HepG2 (cell line): ENCODE measurements around the gene CPNE1. TPM values are rescaled to one million over a fixed set of nuclear protein-coding genes. Genes with fewer than 3 reads are reported as not detected.

Source experiments
- ATM ChIP-seq: fragments of 450-650 bp; IDR thresholded peaks from 2 replicates; pipeline ENCODE4 v1.7.1; 2017; ENCODE audit warnings: mild to moderate bottlenecking, borderline replicate concordance
- CREM ChIP-seq, 2 experiments: sonication (generic) in 1 of 2; formaldehyde crosslinking in 1 of 2; IDR thresholded peaks; 2 replicates each; pipeline versions ENCODE4 v1.4.0 to v1.6.1; 2016 to 2020; ENCODE audit warnings: antibody characterized with exemption in 1 of 2, mild to moderate bottlenecking in 1 of 2, missing genetic modification reagents in 1 of 2
- IKZF4 ChIP-seq: sonication (generic); formaldehyde crosslinking; IDR thresholded peaks from 2 replicates; pipeline ENCODE4 v1.5.1; 2020; ENCODE audit warnings: borderline replicate concordance, mild to moderate bottlenecking, low read depth, missing genetic modification reagents; ENCODE audit errors: not compliant biosample characterization
- MAFK ChIP-seq, 2 experiments: IDR thresholded peaks in 1 of 2; conservative IDR thresholded peaks in 1 of 2; 2 replicates each; pipeline ENCODE4 v1.6.1; 2011; ENCODE audit warnings: improper control_type of control experiment in 2 of 2, low read length in 2 of 2
- MEIS2 ChIP-seq: sonication (generic); formaldehyde crosslinking; IDR thresholded peaks from 2 replicates; pipeline ENCODE4 v1.9.0; 2021; ENCODE audit warnings: mild to moderate bottlenecking, missing genetic modification reagents
- MTA3 ChIP-seq: sonication (generic); formaldehyde crosslinking; IDR thresholded peaks from 2 replicates; pipeline ENCODE4 v1.4.0; 2020; ENCODE audit warnings: missing genetic modification reagents
- SPEN ChIP-seq: sonication (generic); formaldehyde crosslinking; IDR thresholded peaks from 2 replicates; pipeline ENCODE4 v1.5.1; 2020; ENCODE audit warnings: low read depth, mild to moderate bottlenecking, missing genetic modification reagents
- SUZ12 ChIP-seq: fragments of 150-350 bp; IDR thresholded peaks from 2 replicates; pipeline ENCODE4 v1.6.1; 2014; ENCODE audit warnings: low read depth, low read length
- TP53 ChIP-seq: sonication (generic); formaldehyde crosslinking; conservative IDR thresholded peaks from 2 replicates; pipeline ENCODE4 v1.4.0; 2020; ENCODE audit warnings: missing genetic modification reagents
- ZFP36 ChIP-seq: fragments of 150-350 bp; IDR thresholded peaks from 2 replicates; pipeline ENCODE4 v1.6.1; 2018; ENCODE audit warnings: borderline replicate concordance, low read length, low read depth; ENCODE audit not compliant: partially characterized antibody
- ZMAT3 ChIP-seq: sonication (generic); formaldehyde crosslinking; conservative IDR thresholded peaks from 2 replicates; pipeline ENCODE4 v1.7.0; 2021; ENCODE audit warnings: missing genetic modification reagents
- ZNF510 ChIP-seq: sonication (generic); formaldehyde crosslinking; IDR thresholded peaks from 2 replicates; pipeline ENCODE4 v1.4.0; 2020; ENCODE audit warnings: low read depth, mild to moderate bottlenecking, missing genetic modification reagents
- polyA plus RNA-seq, 8 experiments: library from polyadenylated mRNA; depleted of rRNA in 3 of 8; stranded (reverse) in 7 of 8; unstranded in 1 of 8; fragments of >200 nt; fragmentation: Illumina TruSeq in 4 of 8; extraction: Trizol in 4 of 8; gene quantifications; 2 replicates each; pipeline versions ENCODE4 v1.2.1 to v1.2.3, GENCODE V29; 2011 to 2016; ENCODE audit warnings: low read depth in 4 of 8, missing spikeins in 1 of 8, mixed read lengths in 1 of 8; ENCODE audit not compliant: insufficient read depth in 1 of 8
- total RNA-seq, 5 experiments: library from RNA; depleted of rRNA; stranded (reverse); fragments of >200 nt; fragmentation: Illumina TruSeq; extraction: Trizol; gene quantifications; 2 replicates each; pipeline ENCODE4 v1.2.3, GENCODE V29; 2016; ENCODE audit warnings: low read depth in 1 of 5
- TF ChIP-seq, protein P1 (sequence below), 2 experiments: IDR thresholded peaks; 2 replicates each; pipeline ENCODE4 v1.6.1; 2011 to 2012; ENCODE audit warnings: low read length in 2 of 2, borderline replicate concordance in 1 of 2, low read depth in 1 of 2, mild to moderate bottlenecking in 1 of 2, moderate library complexity in 1 of 2
- TF ChIP-seq, protein P2 (sequence below): sonication (generic); formaldehyde crosslinking; IDR thresholded peaks from 2 replicates; pipeline ENCODE4 v1.4.0; 2020; ENCODE audit warnings: missing genetic modification reagents, mild to moderate bottlenecking, borderline replicate concordance
- TF ChIP-seq, protein P3 (sequence below): sonication (generic); formaldehyde crosslinking; IDR thresholded peaks from 2 replicates; pipeline ENCODE4 v1.9.0; 2021; ENCODE audit warnings: missing genetic modification reagents, borderline replicate concordance
- TF ChIP-seq, protein P4 (sequence below): sonication (generic); formaldehyde crosslinking; IDR thresholded peaks from 2 replicates; pipeline ENCODE4 v1.5.1; 2020; ENCODE audit warnings: mild to moderate bottlenecking, moderate library complexity, missing genetic modification reagents
- TF ChIP-seq, protein P5 (sequence below): sonication (generic); formaldehyde crosslinking; IDR thresholded peaks from 2 replicates; pipeline ENCODE4 v1.5.0; 2020; ENCODE audit warnings: missing genetic modification reagents

CPNE1 gene
- total and polyA plus RNA-seq, 2 of the 13 experiments (the other 11 are each of a cell fraction or from before 2014, with no cell fraction given) = 408 to 431 TPM

DNA sequence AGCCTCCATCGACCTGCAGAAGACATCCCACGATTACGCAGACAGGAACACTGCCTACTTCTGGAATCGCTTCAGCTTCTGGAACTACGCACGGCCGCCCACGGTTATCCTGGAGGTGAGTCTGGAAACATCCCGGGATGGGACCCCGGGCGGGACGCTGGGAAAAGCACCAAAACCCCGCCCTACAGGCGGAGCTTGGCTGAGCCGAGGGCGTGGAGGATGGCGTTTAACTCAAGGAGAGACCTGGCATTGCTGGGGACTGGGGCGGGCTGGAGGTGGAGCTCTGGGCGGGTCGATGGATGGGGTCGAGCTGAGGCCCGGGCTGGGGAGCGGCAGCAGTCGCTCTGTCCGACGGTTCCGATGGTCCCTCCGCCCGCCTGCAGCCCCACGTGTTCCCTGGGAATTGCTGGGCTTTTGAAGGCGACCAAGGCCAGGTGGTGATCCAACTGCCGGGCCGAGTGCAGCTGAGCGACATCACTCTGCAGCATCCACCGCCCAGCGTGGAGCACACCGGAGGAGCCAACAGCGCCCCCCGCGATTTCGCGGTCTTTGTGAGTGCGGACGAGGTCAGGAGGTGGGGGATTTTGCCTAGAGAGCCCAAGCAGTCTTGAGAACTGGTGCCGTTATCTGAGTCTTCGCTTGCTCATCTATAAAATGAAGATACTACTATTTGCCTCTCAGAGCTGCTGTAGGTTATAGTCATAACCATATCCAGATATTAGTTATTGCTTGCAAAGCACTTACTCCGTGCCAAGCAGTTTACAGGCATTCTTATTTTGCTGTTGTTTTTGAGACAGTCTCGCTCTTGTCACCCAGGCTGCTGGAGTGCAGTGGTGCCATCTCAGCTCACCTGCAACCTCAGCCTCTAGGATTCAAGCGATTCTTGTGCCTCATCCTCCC is 45.3 kb downstream of the CPNE1 start (continued):
- TF ChIP-seq SPEN (CRISPR knock-in tag) (peak; percentile 89), ATM (no peak), TP53 (CRISPR knock-in tag) (0 out of 2 replicates have a peak, but pooled peaks have one; percentile 83), ZNF510 (CRISPR knock-in tag) (peak; percentile 93; the same call in 1 of the 2 replicates), CREM (IDR thresholded peaks at IDR 0.05) (0 out of 2 replicates have a peak, but pooled peaks have one; percentile 30), CREM (CRISPR knock-in tag; IDR thresholded peaks at IDR 0.05) (no peak), MAFK (conservative IDR thresholded peaks at IDR 0.05 in 1 of 2, IDR thresholded peaks at IDR 0.05 in 1 of 2; ENCODE audit: low read length in 2 of 2) (no peak), ZMAT3 (peak; percentile 97), ZFP36 (no peak), IKZF4 (CRISPR knock-in tag) (peak; percentile 97), MTA3 (CRISPR knock-in tag) (no peak), SUZ12 (no peak), MEIS2 (CRISPR knock-in tag) (peak; percentile 86; the same call in 1 of the 2 replicates)
- TF ChIP-seq, protein P1, sequence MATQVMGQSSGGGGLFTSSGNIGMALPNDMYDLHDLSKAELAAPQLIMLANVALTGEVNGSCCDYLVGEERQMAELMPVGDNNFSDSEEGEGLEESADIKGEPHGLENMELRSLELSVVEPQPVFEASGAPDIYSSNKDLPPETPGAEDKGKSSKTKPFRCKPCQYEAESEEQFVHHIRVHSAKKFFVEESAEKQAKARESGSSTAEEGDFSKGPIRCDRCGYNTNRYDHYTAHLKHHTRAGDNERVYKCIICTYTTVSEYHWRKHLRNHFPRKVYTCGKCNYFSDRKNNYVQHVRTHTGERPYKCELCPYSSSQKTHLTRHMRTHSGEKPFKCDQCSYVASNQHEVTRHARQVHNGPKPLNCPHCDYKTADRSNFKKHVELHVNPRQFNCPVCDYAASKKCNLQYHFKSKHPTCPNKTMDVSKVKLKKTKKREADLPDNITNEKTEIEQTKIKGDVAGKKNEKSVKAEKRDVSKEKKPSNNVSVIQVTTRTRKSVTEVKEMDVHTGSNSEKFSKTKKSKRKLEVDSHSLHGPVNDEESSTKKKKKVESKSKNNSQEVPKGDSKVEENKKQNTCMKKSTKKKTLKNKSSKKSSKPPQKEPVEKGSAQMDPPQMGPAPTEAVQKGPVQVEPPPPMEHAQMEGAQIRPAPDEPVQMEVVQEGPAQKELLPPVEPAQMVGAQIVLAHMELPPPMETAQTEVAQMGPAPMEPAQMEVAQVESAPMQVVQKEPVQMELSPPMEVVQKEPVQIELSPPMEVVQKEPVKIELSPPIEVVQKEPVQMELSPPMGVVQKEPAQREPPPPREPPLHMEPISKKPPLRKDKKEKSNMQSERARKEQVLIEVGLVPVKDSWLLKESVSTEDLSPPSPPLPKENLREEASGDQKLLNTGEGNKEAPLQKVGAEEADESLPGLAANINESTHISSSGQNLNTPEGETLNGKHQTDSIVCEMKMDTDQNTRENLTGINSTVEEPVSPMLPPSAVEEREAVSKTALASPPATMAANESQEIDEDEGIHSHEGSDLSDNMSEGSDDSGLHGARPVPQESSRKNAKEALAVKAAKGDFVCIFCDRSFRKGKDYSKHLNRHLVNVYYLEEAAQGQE (IDR thresholded peaks at IDR 0.05; ENCODE audit: borderline replicate concordance in 1 of 2, low read depth in 1 of 2, low read length in 2 of 2) = no peak
- TF ChIP-seq, protein P2, sequence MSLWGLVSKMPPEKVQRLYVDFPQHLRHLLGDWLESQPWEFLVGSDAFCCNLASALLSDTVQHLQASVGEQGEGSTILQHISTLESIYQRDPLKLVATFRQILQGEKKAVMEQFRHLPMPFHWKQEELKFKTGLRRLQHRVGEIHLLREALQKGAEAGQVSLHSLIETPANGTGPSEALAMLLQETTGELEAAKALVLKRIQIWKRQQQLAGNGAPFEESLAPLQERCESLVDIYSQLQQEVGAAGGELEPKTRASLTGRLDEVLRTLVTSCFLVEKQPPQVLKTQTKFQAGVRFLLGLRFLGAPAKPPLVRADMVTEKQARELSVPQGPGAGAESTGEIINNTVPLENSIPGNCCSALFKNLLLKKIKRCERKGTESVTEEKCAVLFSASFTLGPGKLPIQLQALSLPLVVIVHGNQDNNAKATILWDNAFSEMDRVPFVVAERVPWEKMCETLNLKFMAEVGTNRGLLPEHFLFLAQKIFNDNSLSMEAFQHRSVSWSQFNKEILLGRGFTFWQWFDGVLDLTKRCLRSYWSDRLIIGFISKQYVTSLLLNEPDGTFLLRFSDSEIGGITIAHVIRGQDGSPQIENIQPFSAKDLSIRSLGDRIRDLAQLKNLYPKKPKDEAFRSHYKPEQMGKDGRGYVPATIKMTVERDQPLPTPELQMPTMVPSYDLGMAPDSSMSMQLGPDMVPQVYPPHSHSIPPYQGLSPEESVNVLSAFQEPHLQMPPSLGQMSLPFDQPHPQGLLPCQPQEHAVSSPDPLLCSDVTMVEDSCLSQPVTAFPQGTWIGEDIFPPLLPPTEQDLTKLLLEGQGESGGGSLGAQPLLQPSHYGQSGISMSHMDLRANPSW = peak; percentile 59; the same call in 1 of the 2 replicates
- TF ChIP-seq, protein P3, sequence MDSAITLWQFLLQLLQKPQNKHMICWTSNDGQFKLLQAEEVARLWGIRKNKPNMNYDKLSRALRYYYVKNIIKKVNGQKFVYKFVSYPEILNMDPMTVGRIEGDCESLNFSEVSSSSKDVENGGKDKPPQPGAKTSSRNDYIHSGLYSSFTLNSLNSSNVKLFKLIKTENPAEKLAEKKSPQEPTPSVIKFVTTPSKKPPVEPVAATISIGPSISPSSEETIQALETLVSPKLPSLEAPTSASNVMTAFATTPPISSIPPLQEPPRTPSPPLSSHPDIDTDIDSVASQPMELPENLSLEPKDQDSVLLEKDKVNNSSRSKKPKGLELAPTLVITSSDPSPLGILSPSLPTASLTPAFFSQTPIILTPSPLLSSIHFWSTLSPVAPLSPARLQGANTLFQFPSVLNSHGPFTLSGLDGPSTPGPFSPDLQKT (CRISPR knock-in tag) = no peak
- TF ChIP-seq, protein P4, sequence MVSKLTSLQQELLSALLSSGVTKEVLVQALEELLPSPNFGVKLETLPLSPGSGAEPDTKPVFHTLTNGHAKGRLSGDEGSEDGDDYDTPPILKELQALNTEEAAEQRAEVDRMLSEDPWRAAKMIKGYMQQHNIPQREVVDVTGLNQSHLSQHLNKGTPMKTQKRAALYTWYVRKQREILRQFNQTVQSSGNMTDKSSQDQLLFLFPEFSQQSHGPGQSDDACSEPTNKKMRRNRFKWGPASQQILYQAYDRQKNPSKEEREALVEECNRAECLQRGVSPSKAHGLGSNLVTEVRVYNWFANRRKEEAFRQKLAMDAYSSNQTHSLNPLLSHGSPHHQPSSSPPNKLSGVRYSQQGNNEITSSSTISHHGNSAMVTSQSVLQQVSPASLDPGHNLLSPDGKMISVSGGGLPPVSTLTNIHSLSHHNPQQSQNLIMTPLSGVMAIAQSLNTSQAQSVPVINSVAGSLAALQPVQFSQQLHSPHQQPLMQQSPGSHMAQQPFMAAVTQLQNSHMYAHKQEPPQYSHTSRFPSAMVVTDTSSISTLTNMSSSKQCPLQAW = peak; percentile 78; the same call in 1 of the 2 replicates
- TF ChIP-seq, protein P5, sequence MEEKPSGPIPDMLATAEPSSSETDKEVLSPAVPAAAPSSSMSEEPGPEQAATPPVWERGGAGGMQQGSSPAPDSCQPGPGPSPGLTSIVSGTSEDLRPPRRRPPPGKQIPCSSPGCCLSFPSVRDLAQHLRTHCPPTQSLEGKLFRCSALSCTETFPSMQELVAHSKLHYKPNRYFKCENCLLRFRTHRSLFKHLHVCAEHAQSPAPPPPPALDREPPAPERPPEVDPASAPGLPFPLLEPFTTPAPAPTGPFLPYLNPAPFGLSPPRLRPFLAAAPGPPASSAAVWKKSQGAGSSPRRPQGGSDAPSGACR (CRISPR knock-in tag) = peak; percentile 100
